Measurements from ENCODE around the gene ZNF200.
"Not testable (repeated sequence)": the region's sequence is repeated elsewhere in the genome, so short reads cannot be mapped to it uniquely, and the experiment has no call there.

DNA sequence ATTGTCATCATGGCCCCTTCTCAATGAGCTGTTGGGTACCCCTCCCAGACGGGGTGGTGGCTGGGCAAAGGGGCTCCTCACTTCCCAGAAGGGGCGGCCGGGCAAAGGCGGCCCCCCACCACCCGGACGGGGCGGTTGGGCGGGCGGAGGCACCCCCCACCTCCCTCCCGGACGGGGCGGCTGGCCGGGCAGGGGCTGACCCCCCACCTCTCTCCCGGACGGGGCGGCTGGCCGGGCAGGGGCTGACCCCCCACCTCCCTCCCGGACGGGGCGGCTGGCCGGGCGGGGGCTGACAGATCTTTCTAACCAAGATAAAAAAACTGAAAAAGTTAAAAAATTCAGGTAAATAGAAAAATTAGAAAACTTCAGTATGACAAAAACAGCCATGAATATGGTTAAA, 36.3 kb upstream of the ZNF200 start:
- TF ChIP-seq, protein P1, sequence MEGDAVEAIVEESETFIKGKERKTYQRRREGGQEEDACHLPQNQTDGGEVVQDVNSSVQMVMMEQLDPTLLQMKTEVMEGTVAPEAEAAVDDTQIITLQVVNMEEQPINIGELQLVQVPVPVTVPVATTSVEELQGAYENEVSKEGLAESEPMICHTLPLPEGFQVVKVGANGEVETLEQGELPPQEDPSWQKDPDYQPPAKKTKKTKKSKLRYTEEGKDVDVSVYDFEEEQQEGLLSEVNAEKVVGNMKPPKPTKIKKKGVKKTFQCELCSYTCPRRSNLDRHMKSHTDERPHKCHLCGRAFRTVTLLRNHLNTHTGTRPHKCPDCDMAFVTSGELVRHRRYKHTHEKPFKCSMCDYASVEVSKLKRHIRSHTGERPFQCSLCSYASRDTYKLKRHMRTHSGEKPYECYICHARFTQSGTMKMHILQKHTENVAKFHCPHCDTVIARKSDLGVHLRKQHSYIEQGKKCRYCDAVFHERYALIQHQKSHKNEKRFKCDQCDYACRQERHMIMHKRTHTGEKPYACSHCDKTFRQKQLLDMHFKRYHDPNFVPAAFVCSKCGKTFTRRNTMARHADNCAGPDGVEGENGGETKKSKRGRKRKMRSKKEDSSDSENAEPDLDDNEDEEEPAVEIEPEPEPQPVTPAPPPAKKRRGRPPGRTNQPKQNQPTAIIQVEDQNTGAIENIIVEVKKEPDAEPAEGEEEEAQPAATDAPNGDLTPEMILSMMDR (IDR thresholded peaks at IDR 0.05): not testable (repeated sequence)
- not testable (repeated sequence) for TF ChIP-seq POLR2AphosphoS5 (IDR thresholded peaks at IDR 0.05; ENCODE audit: insufficient read depth in 1 of 2, low read depth in 1 of 2); POLR2A (IDR thresholded peaks at IDR 0.05)
